ENCODE results near the gene CELA3B.
"Not testable (repeated sequence)": the region's sequence is repeated elsewhere in the genome, so short reads cannot be mapped to it uniquely, and the experiment has no call there.

CELA3B gene

GRCh38 chr1:22030057-22030456 is 53.2 kb downstream of the CELA3B start:
- POLR2A ChIA-PET (ENCODE audit: low non-redundant PET) = no interaction called here
- CTCF ChIA-PET = no interaction called here
- no peak overlapping the region for H3K27ac ChIP-seq
- TF ChIP-seq CTCF (conservative IDR thresholded peaks at IDR 0.05; ENCODE audit: low read depth) = no peak
- no peak for DNase-seq (ENCODE audit: low spot score)

- ChIA-PET CTCF (no interaction called here), POLR2A (ENCODE audit: low non-redundant PET) (no interaction called here)
- no peak for TF ChIP-seq CTCF (conservative IDR thresholded peaks at IDR 0.05; ENCODE audit: low read depth)
- H3K27ac ChIP-seq = no peak overlapping the region
- DNase-seq (ENCODE audit: low spot score) = no peak
These were observed 53.7 kb downstream of the CELA3B start for GRCh38 chr1:22030473-22030872.

GRCh38 chr1:22031214-22031962 is 54.6 kb downstream of the CELA3B start:
- no peak for TF ChIP-seq CTCF (conservative IDR thresholded peaks at IDR 0.05; ENCODE audit: low read depth)
- no peak for DNase-seq (ENCODE audit: low spot score)
- ChIA-PET POLR2A (ENCODE audit: low non-redundant PET) (no interaction called here), CTCF (no interaction called here)
- H3K27ac ChIP-seq = no peak overlapping the region

- POLR2A ChIA-PET (ENCODE audit: low non-redundant PET) = interaction anchor here (0.6 kb wide), 1 partner anchor 17 kb away, joined by 3 read pairs; no protein-coding TSS in a partner anchor
- H3K27ac ChIP-seq; DNase-seq (ENCODE audit: low spot score): not testable (repeated sequence)
- CTCF ChIA-PET = interaction anchor here (0.6 kb wide), 1 partner anchor 329 kb away, joined by 3 read pairs; no protein-coding TSS in a partner anchor
These were observed 58.0 kb downstream of the CELA3B start for GRCh38 chr1:22034834-22035233.

GRCh38 chr1:22037520-22037919 is 60.7 kb downstream of the CELA3B start:
- no peak for DNase-seq (ENCODE audit: low spot score)
- CTCF ChIA-PET = interaction anchor here (0.9 kb wide), 1 partner anchor 17 kb away, joined by 4 read pairs; no protein-coding TSS in a partner anchor
- POLR2A ChIA-PET (ENCODE audit: low non-redundant PET) = interaction anchor here (0.6 to 1.2 kb wide), 2 partner anchors 14 to 15 kb away, joined by 5 to 7 read pairs; partner anchors contain the start of gene CDC42
- no peak overlapping the region for H3K27ac ChIP-seq
- TF ChIP-seq CTCF (conservative IDR thresholded peaks at IDR 0.05; ENCODE audit: low read depth) = no peak

- POLR2A ChIA-PET (ENCODE audit: low non-redundant PET) = interaction anchor here (0.6 to 1.2 kb wide), 2 partner anchors 14 to 15 kb away, joined by 5 to 7 read pairs; partner anchors contain the start of gene CDC42
- DNase-seq (ENCODE audit: low spot score) = no peak
- no peak for TF ChIP-seq CTCF (conservative IDR thresholded peaks at IDR 0.05; ENCODE audit: low read depth)
- CTCF ChIA-PET = interaction anchor here (0.5 to 0.9 kb wide), 2 partner anchors 16 to 66 kb away, joined by 4 read pairs; no protein-coding TSS in a partner anchor
- H3K27ac ChIP-seq = no peak overlapping the region
These were observed 61.2 kb downstream of the CELA3B start for GRCh38 chr1:22038036-22038435.

All from RWPE1 (cell line).